Measurements from ENCODE around the gene YBEY.

- TF ChIP-seq CTCF (conservative IDR thresholded peaks at IDR 0.05; ENCODE audit: low read depth, low read length), result no peak
- no peak for TF ChIP-seq EZH2phosphoT487 (IDR thresholded peaks at IDR 0.05; ENCODE audit: borderline replicate concordance, low read length)
- TF ChIP-seq EZH2 (IDR thresholded peaks at IDR 0.05; ENCODE audit: low read length, unreplicated experiment), result no peak
Measured at GRCh38 chr21:46284733-46285132, 1.4 kb upstream of the YBEY start.

Measured in PC-3 (cell line).